Kidney epithelial cell (primary cell): ENCODE measurements around the gene RICTOR. TPM values are rescaled to one million over a fixed set of nuclear protein-coding genes. Genes with fewer than 3 reads are reported as not detected.
A peak's percentile ranks its signal among the peaks of the same experiment; 100 is the strongest.

Experiments
- DNase-seq: peaks from one replicate; pipeline ENCODE4 v3.0.0-alpha.2; 2010; ENCODE audit warnings: low read depth
- H3K27me3 ChIP-seq: 2 replicates; pipeline ENCODE4 v1.6.0; 2011; ENCODE audit warnings: low read length; ENCODE audit not compliant: control insufficient read depth, insufficient read depth
- H3K36me3 ChIP-seq: 2 replicates; pipeline ENCODE4 v1.5.1; 2011; ENCODE audit warnings: low read length; ENCODE audit not compliant: control insufficient read depth, insufficient read depth
- H3K4me3 ChIP-seq: 2 replicates; pipeline ENCODE4 v1.5.1; 2011; ENCODE audit warnings: low read depth, mild to moderate bottlenecking, control low read depth, low read length
- CTCF ChIP-seq: IDR thresholded peaks from 2 replicates; pipeline ENCODE4 v1.5.1; 2011; ENCODE audit warnings: mild to moderate bottlenecking, moderate library complexity, low read length, control low read depth, inconsistent platforms; ENCODE audit not compliant: insufficient read depth, poor library complexity, severe bottlenecking
- total RNA-seq: library from RNA; depleted of rRNA; stranded (reverse); fragments of >200 nt; gene quantifications from 2 replicates; pipeline ENCODE4 v1.2.3, GENCODE V29; 2015

Gene RICTOR
- total RNA-seq, 1 donor from 2014 or later, result 19.9 TPM

- Histone ChIP-seq H3K4me3 (no peak overlapping the region), H3K36me3 (no peaks in the 10 kb centered on the region), H3K27me3 (no peaks in the 10 kb centered on the region)
- no peak for DNase-seq
- TF ChIP-seq CTCF, result no peak
These were observed 18.6 kb upstream of the RICTOR start for GRCh38 chr5:39092581-39093351.

GRCh38 chr5:39091940-39092580 is 17.9 kb upstream of the RICTOR start:
- Histone ChIP-seq H3K27me3 (no peaks in the 10 kb centered on the region), H3K36me3 (no peaks in the 10 kb centered on the region), H3K4me3 (no peak overlapping the region)
- no peak for DNase-seq
- no peak for TF ChIP-seq CTCF

GRCh38 chr5:39083968-39084367 is 9.8 kb upstream of the RICTOR start:
- H3K36me3 ChIP-seq, result no peaks in the 10 kb centered on the region
- DNase-seq, result no peak
- TF ChIP-seq CTCF, result no peak
- no peaks in the 10 kb centered on the region for H3K27me3 ChIP-seq
- H3K4me3 ChIP-seq, result no peak overlapping the region

GRCh38 chr5:39082995-39083394 is 8.8 kb upstream of the RICTOR start:
- Histone ChIP-seq H3K4me3 (no peak overlapping the region), H3K27me3 (no peaks in the 10 kb centered on the region), H3K36me3 (no peaks in the 10 kb centered on the region)
- no peak for DNase-seq
- no peak for TF ChIP-seq CTCF

- no peak for DNase-seq
- peak; percentile 85 for TF ChIP-seq CTCF
- Histone ChIP-seq H3K4me3 (no peak overlapping the region), H3K27me3 (no peaks in the 10 kb centered on the region), H3K36me3 (no peaks in the 10 kb centered on the region)
These were observed 6.5 kb upstream of the RICTOR start for GRCh38 chr5:39080597-39081204.
